Esophagus squamous epithelium (tissue), 4 donors: ENCODE results near the gene COL27A1.

Source experiments
- CTCF ChIP-seq, 6 experiments: fragments of 450-650 bp in 4 of 6; fragments of 200-600 bp in 2 of 6; sonication (generic) in 2 of 6; IDR thresholded peaks; one replicate each; pipeline ENCODE4 v1.5.1; 2016 to 2019; ENCODE audit warnings: antibody characterized with exemption in 6 of 6, mild to moderate bottlenecking in 4 of 6, moderate library complexity in 4 of 6
- POLR2A ChIP-seq, 4 donors: fragments of 450-650 bp; IDR thresholded peaks; one replicate each; pipeline ENCODE4 v1.6.1; 2017; ENCODE audit warnings: antibody characterized with exemption in 4 of 4, mild to moderate bottlenecking in 4 of 4, moderate library complexity in 3 of 4

GRCh38 chr9:114290561-114290986 lies 135.2 kb downstream of the COL27A1 start:
- TF ChIP-seq CTCF (IDR thresholded peaks at IDR 0.05) (no peak), POLR2A (IDR thresholded peaks at IDR 0.05) (no peak)
